GM19043 (cell line): ENCODE measurements around the gene ARHGAP26.

Experiments used
- ATAC-seq: cut with Tn5 transposase; IDR thresholded peaks from one replicate; pipeline ENCODE4 v1.9.1; 2021; ENCODE audit warnings: low read depth; ENCODE audit not compliant: unreplicated experiment

The ARHGAP26 gene

GRCh38 chr5:142844866-142845265 lies 74.7 kb downstream of the ARHGAP26 start:
- ATAC-seq: no peak

- ATAC-seq: peak; percentile 69
These were observed 75.3 kb downstream of the ARHGAP26 start for GRCh38 chr5:142845402-142845921.

- ATAC-seq: peak; percentile 64
These were observed 75.8 kb downstream of the ARHGAP26 start for GRCh38 chr5:142845954-142846398.

GRCh38 chr5:142846406-142846805 lies 76.2 kb downstream of the ARHGAP26 start:
- no peak for ATAC-seq

- ATAC-seq: no peak
These were observed 78.0 kb downstream of the ARHGAP26 start for GRCh38 chr5:142847898-142848790.

GRCh38 chr5:142849466-142849865 lies 79.3 kb downstream of the ARHGAP26 start:
- no peak for ATAC-seq

GRCh38 chr5:142849880-142850279 lies 79.7 kb downstream of the ARHGAP26 start:
- no peak for ATAC-seq

- no peak for ATAC-seq
These were observed 81.6 kb downstream of the ARHGAP26 start for GRCh38 chr5:142851731-142852130.

- ATAC-seq: no peak
These were observed 82.4 kb downstream of the ARHGAP26 start for GRCh38 chr5:142852416-142853198.

- ATAC-seq: no peak
These were observed 83.5 kb downstream of the ARHGAP26 start for GRCh38 chr5:142853682-142854081.

GRCh38 chr5:142856269-142856782 lies 86.1 kb downstream of the ARHGAP26 start:
- no peak for ATAC-seq

- ATAC-seq: no peak
These were observed 87.2 kb downstream of the ARHGAP26 start for GRCh38 chr5:142857405-142857804.

- ATAC-seq: no peak
These were observed 88.9 kb downstream of the ARHGAP26 start for GRCh38 chr5:142859037-142859436.

GRCh38 chr5:142860270-142860669 lies 90.1 kb downstream of the ARHGAP26 start:
- no peak for ATAC-seq

GRCh38 chr5:142861011-142861410 lies 90.8 kb downstream of the ARHGAP26 start:
- ATAC-seq: no peak

GRCh38 chr5:142862594-142862993 lies 92.4 kb downstream of the ARHGAP26 start:
- no peak for ATAC-seq

- no peak for ATAC-seq
These were observed 93.7 kb downstream of the ARHGAP26 start for GRCh38 chr5:142863856-142864255.

- ATAC-seq: no peak
These were observed 94.4 kb downstream of the ARHGAP26 start for GRCh38 chr5:142864290-142865260.

- ATAC-seq: no peak
These were observed 95.5 kb downstream of the ARHGAP26 start for GRCh38 chr5:142865631-142866030.
